SU-DHL-6 (cell line): Measurements from ENCODE around the gene ARMC3.

ENCODE experiments used
- H2AFZ ChIP-seq: fragments of 200-600 bp; sonication (generic); 2 replicates; pipeline ENCODE4 v1.6.1; 2014; ENCODE audit warnings: low read depth, mild to moderate bottlenecking, moderate library complexity, mixed read lengths, antibody characterized with exemption, low read length; ENCODE audit not compliant: severe bottlenecking
- H3F3A ChIP-seq: fragments of 200-600 bp; shearing (Covaris generic); 2 replicates; pipeline ENCODE4 v1.6.0; 2016; ENCODE audit warnings: antibody characterized with exemption, mild to moderate bottlenecking; ENCODE audit not compliant: insufficient read depth
- H3K27ac ChIP-seq: fragments of 200-600 bp; sonication (generic); 2 replicates; pipeline ENCODE4 v1.5.1; 2016; ENCODE audit warnings: low read depth, mild to moderate bottlenecking, low read length, moderate library complexity, mixed read lengths
- H3K27me3 ChIP-seq: fragments of 200-600 bp; sonication (generic), shearing (Covaris generic); 2 replicates; pipeline ENCODE4 v1.6.0; 2014; ENCODE audit warnings: mild to moderate bottlenecking, low read length
- H3K36me3 ChIP-seq: fragments of 200-600 bp; sonication (generic); 2 replicates; pipeline ENCODE4 v1.6.1; 2014; ENCODE audit warnings: mild to moderate bottlenecking, low read length, mixed read lengths
- H3K4me2 ChIP-seq: fragments of 300-600, 200-600 bp; shearing (Covaris generic), sonication (generic); 2 replicates; pipeline ENCODE4 v1.6.0; 2014; ENCODE audit warnings: low read length, low read depth, mild to moderate bottlenecking; ENCODE audit not compliant: poor library complexity, severe bottlenecking
- H3K4me3 ChIP-seq: fragments of 200-600 bp; sonication (generic); 2 replicates; pipeline ENCODE4 v1.5.1; 2014; ENCODE audit warnings: antibody characterized with exemption, low read length, mild to moderate bottlenecking, mixed read lengths; ENCODE audit not compliant: insufficient read depth, poor library complexity, severe bottlenecking
- H3K79me2 ChIP-seq: fragments of 200-600 bp; sonication (generic); 2 replicates; pipeline ENCODE4 v1.6.1; 2014; ENCODE audit warnings: mild to moderate bottlenecking, low read length, moderate library complexity; ENCODE audit not compliant: insufficient read depth
- H3K9ac ChIP-seq: fragments of 200-600 bp; sonication (generic); 2 replicates; pipeline ENCODE4 v1.7.0; 2014; ENCODE audit warnings: mild to moderate bottlenecking, low read length
- H3K9me2 ChIP-seq: fragments of 200-600 bp; sonication (generic); replicated peaks from 2 replicates; pipeline ENCODE4 v1.6.1; 2014; ENCODE audit warnings: low read length; ENCODE audit not compliant: insufficient read depth
- H3K9me3 ChIP-seq: fragments of 200-600 bp; sonication (generic); 2 replicates; pipeline ENCODE4 v1.6.1; 2014; ENCODE audit warnings: low read length, mixed read lengths; ENCODE audit not compliant: insufficient read depth
- H4K20me1 ChIP-seq: fragments of 200-600 bp; sonication (generic); 2 replicates; pipeline ENCODE4 v1.6.1; 2014; ENCODE audit warnings: low read depth, mild to moderate bottlenecking, antibody characterized with exemption, low read length, moderate library complexity, mixed read lengths
- EZH2phosphoT487 ChIP-seq: fragments of 200-600 bp; sonication (generic), shearing (Covaris generic); conservative IDR thresholded peaks from 2 replicates; pipeline ENCODE4 v1.6.1; 2018; ENCODE audit warnings: mild to moderate bottlenecking, antibody characterized with exemption, low read length, moderate library complexity, mixed read lengths
- TF ChIP-seq, protein P1 (sequence below): fragments of 200-600 bp; sonication (generic); IDR thresholded peaks from one replicate; pipeline ENCODE4 v1.5.1; 2017; ENCODE audit warnings: antibody characterized with exemption, mild to moderate bottlenecking, low read length, moderate library complexity; ENCODE audit not compliant: insufficient read depth, poor library complexity, severe bottlenecking

The ARMC3 gene

DNA sequence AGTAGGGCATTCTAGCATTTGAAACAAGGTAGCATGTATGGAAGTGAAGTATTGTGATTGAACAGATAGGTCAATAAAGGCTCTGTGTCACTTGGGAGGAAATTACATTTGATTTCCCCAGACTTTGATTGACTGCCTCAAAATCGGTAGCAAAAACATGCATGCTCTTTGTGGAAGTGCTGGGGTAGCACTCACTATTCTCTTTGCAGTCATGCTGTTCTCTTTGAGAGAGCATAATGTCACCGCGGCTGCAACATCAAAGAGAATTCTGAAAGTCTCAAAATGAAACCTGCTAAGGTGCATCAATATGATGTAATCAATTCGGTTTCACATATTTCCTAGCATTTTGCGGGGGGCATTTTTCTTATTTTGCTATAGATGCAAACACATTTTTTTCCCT, 64.2 kb downstream of the ARMC3 start:
- no peak overlapping the region for H3K27ac ChIP-seq
- H3F3A ChIP-seq = no peaks in the 10 kb centered on the region
- TF ChIP-seq, protein P1, sequence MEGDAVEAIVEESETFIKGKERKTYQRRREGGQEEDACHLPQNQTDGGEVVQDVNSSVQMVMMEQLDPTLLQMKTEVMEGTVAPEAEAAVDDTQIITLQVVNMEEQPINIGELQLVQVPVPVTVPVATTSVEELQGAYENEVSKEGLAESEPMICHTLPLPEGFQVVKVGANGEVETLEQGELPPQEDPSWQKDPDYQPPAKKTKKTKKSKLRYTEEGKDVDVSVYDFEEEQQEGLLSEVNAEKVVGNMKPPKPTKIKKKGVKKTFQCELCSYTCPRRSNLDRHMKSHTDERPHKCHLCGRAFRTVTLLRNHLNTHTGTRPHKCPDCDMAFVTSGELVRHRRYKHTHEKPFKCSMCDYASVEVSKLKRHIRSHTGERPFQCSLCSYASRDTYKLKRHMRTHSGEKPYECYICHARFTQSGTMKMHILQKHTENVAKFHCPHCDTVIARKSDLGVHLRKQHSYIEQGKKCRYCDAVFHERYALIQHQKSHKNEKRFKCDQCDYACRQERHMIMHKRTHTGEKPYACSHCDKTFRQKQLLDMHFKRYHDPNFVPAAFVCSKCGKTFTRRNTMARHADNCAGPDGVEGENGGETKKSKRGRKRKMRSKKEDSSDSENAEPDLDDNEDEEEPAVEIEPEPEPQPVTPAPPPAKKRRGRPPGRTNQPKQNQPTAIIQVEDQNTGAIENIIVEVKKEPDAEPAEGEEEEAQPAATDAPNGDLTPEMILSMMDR = no peak
- TF ChIP-seq EZH2phosphoT487 = no peak

DNA sequence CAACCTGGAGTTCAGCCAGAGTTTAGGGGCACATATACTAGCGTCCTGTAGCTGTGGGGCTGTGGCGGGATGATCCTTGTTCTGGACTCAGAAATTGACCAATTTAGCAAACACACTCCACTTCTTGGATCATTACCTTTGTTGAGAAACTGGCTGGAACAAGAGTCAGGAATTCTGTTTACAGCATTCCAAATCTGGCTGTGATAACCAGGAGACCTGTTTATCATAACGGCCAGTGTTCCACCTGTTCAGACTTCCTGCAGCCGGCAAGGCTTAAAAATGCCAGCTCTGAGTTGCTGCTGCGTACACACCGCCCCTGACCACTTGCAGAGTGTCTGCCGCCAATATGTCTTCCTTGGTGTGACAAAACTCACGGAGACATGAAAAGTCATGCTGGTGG, 64.8 kb downstream of the ARMC3 start:
- H3K79me2 ChIP-seq = no peaks in the 10 kb centered on the region
- no peaks in the 10 kb centered on the region for H3K9me3 ChIP-seq
- no peaks in the 10 kb centered on the region for H4K20me1 ChIP-seq
- H2AFZ ChIP-seq = no peak overlapping the region
- H3K9me2 ChIP-seq = no peaks in the 10 kb centered on the region
- H3K4me2 ChIP-seq = no peak overlapping the region
- H3F3A ChIP-seq = no peaks in the 10 kb centered on the region
- no peak overlapping the region for H3K27ac ChIP-seq
- no peaks in the 10 kb centered on the region for H3K36me3 ChIP-seq
- H3K9ac ChIP-seq = no peak overlapping the region
- no peak overlapping the region for H3K4me3 ChIP-seq
- H3K27me3 ChIP-seq = no peaks in the 10 kb centered on the region
- TF ChIP-seq, protein P1 = no peak
- no peak for TF ChIP-seq EZH2phosphoT487

More for the DNA sequence above, 64.2 kb downstream of the ARMC3 start:
- H4K20me1 ChIP-seq = no peaks in the 10 kb centered on the region
- no peaks in the 10 kb centered on the region for H3K9me2 ChIP-seq
- no peak overlapping the region for H3K9ac ChIP-seq
- H3K27me3 ChIP-seq = no peaks in the 10 kb centered on the region
- H2AFZ ChIP-seq = no peak overlapping the region
- no peaks in the 10 kb centered on the region for H3K9me3 ChIP-seq
- H3K36me3 ChIP-seq = no peaks in the 10 kb centered on the region
- H3K4me2 ChIP-seq = no peak overlapping the region
- no peaks in the 10 kb centered on the region for H3K79me2 ChIP-seq
- H3K4me3 ChIP-seq = no peak overlapping the region

DNA sequence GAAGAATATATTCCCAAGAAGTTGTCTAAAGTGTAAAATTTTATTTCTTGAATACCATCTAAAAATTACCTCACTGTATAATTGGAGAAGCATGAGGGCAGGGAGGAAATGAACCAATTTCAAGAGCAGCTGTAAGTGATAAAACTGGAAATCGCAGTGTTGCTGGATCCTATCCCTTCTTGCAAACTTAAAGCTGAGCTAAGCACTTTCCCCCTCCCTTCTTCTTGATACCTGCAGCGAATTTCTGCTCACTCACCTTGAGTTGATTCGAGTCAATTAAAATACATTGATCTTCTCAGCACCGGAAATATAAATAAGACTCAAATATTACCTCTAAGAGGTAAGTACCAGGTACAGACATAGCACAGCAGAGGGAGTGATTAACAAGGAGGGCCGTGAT, 65.5 kb downstream of the ARMC3 start:
- no peak for TF ChIP-seq EZH2phosphoT487
- TF ChIP-seq, protein P1 = no peak
- Histone ChIP-seq H3F3A (no peaks in the 10 kb centered on the region), H3K9me2 (no peaks in the 10 kb centered on the region), H2AFZ (no peak overlapping the region), H3K27me3 (no peaks in the 10 kb centered on the region), H3K27ac (no peak overlapping the region), H4K20me1 (no peaks in the 10 kb centered on the region), H3K9ac (no peak overlapping the region), H3K4me3 (no peak overlapping the region), H3K4me2 (no peak overlapping the region), H3K9me3 (no peaks in the 10 kb centered on the region), H3K36me3 (no peaks in the 10 kb centered on the region), H3K79me2 (no peaks in the 10 kb centered on the region)
